ENCODE data around the gene ZNF268.

DNA sequence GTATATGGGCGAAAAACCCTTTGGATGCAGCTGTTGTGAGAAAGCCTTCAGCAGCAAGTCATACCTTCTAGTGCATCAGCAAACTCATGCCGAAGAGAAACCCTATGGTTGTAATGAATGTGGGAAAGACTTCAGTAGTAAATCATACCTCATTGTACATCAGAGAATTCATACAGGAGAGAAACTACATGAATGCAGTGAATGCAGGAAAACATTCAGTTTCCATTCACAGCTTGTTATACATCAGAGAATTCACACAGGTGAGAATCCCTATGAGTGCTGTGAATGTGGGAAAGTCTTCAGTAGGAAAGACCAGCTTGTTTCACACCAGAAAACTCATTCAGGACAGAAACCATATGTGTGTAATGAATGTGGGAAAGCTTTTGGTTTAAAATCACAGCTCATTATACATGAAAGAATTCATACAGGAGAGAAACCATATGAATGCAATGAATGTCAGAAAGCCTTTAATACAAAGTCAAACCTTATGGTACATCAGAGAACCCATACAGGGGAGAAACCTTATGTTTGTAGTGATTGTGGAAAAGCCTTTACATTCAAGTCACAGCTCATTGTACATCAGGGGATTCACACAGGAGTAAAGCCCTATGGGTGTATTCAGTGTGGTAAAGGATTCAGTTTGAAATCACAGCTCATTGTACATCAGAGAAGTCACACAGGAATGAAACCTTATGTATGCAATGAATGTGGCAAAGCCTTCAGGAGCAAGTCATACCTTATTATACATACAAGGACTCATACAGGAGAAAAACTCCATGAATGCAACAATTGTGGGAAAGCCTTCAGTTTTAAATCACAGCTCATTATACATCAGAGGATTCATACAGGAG is 21.4 kb downstream of the ZNF268 start:
- no peak for TF ChIP-seq POLR2A (IDR thresholded peaks at IDR 0.05)
- TF ChIP-seq, protein P1, sequence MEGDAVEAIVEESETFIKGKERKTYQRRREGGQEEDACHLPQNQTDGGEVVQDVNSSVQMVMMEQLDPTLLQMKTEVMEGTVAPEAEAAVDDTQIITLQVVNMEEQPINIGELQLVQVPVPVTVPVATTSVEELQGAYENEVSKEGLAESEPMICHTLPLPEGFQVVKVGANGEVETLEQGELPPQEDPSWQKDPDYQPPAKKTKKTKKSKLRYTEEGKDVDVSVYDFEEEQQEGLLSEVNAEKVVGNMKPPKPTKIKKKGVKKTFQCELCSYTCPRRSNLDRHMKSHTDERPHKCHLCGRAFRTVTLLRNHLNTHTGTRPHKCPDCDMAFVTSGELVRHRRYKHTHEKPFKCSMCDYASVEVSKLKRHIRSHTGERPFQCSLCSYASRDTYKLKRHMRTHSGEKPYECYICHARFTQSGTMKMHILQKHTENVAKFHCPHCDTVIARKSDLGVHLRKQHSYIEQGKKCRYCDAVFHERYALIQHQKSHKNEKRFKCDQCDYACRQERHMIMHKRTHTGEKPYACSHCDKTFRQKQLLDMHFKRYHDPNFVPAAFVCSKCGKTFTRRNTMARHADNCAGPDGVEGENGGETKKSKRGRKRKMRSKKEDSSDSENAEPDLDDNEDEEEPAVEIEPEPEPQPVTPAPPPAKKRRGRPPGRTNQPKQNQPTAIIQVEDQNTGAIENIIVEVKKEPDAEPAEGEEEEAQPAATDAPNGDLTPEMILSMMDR (IDR thresholded peaks at IDR 0.05) = no peak

Measured in adrenal gland (tissue), 5 donors.